Osteocyte (in vitro differentiated cells): Measurements from ENCODE around the gene MEGF11. TPM values are rescaled to one million over a fixed set of nuclear protein-coding genes. Genes with fewer than 3 reads are reported as not detected.
"Not testable (repeated sequence)": the region's sequence is repeated elsewhere in the genome, so short reads cannot be mapped to it uniquely, and the experiment has no call there.

Source experiments
- DNase-seq: peaks from one replicate; pipeline ENCODE4 v3.0.0; 2021; ENCODE audit warnings: mixed read lengths; ENCODE audit not compliant: unreplicated experiment; ENCODE audit errors: extremely low spot score
- H3K27ac Mint-ChIP-seq: one replicate; pipeline ENCODE4 v1.8.0; 2021; ENCODE audit warnings: mild to moderate bottlenecking, mixed read lengths; ENCODE audit not compliant: unreplicated experiment
- H3K27me3 Mint-ChIP-seq: one replicate; pipeline ENCODE4 v1.8.0; 2021; ENCODE audit warnings: mixed read lengths; ENCODE audit not compliant: unreplicated experiment
- H3K36me3 Mint-ChIP-seq: one replicate; pipeline ENCODE4 v1.8.0; 2021; ENCODE audit warnings: mixed read lengths; ENCODE audit not compliant: unreplicated experiment
- H3K4me1 Mint-ChIP-seq: one replicate; pipeline ENCODE4 v1.8.0; 2021; ENCODE audit warnings: mixed read lengths; ENCODE audit not compliant: unreplicated experiment
- H3K4me3 Mint-ChIP-seq: one replicate; pipeline ENCODE4 v1.8.0; 2021; ENCODE audit warnings: mild to moderate bottlenecking, moderate library complexity, mixed read lengths; ENCODE audit not compliant: unreplicated experiment
- H3K9me3 Mint-ChIP-seq: one replicate; pipeline ENCODE4 v1.8.0; 2021; ENCODE audit warnings: mixed read lengths; ENCODE audit not compliant: unreplicated experiment
- CTCF ChIP-seq: fragments of 200-600 bp; sonication (generic); IDR thresholded peaks from 2 replicates; pipeline ENCODE4 v1.5.0; 2021; ENCODE audit warnings: antibody characterized with exemption, mild to moderate bottlenecking, moderate library complexity
- total RNA-seq: library from RNA; stranded (reverse); gene quantifications from 2 replicates; pipeline ENCODE4 v1.2.1, GENCODE V29; 2021

Gene MEGF11
- total RNA-seq, 1 donor from 2014 or later = not detected

- Mint-ChIP-seq H3K27ac (no peak overlapping the region), H3K9me3 (no peaks in the 10 kb centered on the region), H3K4me1 (peaks cover 3% of the 10 kb centered on the region), H3K27me3 (peaks cover 80% of the 10 kb centered on the region), H3K36me3 (no peaks in the 10 kb centered on the region), H3K4me3 (no peak overlapping the region)
- TF ChIP-seq CTCF = no peak
- no peak for DNase-seq
These were observed 6.6 kb downstream of the MEGF11 start for GRCh38 chr15:66246937-66247336.

- H3K27ac Mint-ChIP-seq, H3K36me3 Mint-ChIP-seq: not testable (repeated sequence)
These were observed 7.7 kb downstream of the MEGF11 start for GRCh38 chr15:66245832-66246231.

GRCh38 chr15:66241908-66242285 is 11.7 kb downstream of the MEGF11 start:
- no peaks in the 10 kb centered on the region for H3K36me3 Mint-ChIP-seq
- H3K27ac Mint-ChIP-seq = no peak overlapping the region
- H3K27me3 Mint-ChIP-seq = peaks cover 63% of the 10 kb centered on the region
- no peaks in the 10 kb centered on the region for H3K9me3 Mint-ChIP-seq
- DNase-seq = no peak
- no peaks in the 10 kb centered on the region for H3K4me1 Mint-ChIP-seq
- no peak overlapping the region for H3K4me3 Mint-ChIP-seq
- no peak for TF ChIP-seq CTCF

More at GRCh38 chr15:66245832-66246231, 7.7 kb downstream of the MEGF11 start:
- H3K4me3 Mint-ChIP-seq, H3K4me1 Mint-ChIP-seq, DNase-seq, H3K9me3 Mint-ChIP-seq: not testable (repeated sequence)
- peaks cover 75% of the 10 kb centered on the region for H3K27me3 Mint-ChIP-seq

GRCh38 chr15:66241087-66241907 is 12.3 kb downstream of the MEGF11 start:
- no peak for TF ChIP-seq CTCF
- Mint-ChIP-seq H3K36me3 (no peaks in the 10 kb centered on the region), H3K27me3 (peaks cover 67% of the 10 kb centered on the region), H3K4me1 (no peaks in the 10 kb centered on the region), H3K27ac (no peak overlapping the region), H3K4me3 (no peak overlapping the region), H3K9me3 (no peaks in the 10 kb centered on the region)
- no peak for DNase-seq

GRCh38 chr15:66240240-66240794 is 13.2 kb downstream of the MEGF11 start:
- Mint-ChIP-seq H3K27ac (no peak overlapping the region), H3K4me3 (no peak overlapping the region), H3K4me1 (no peaks in the 10 kb centered on the region), H3K36me3 (no peaks in the 10 kb centered on the region), H3K27me3 (peaks cover 72% of the 10 kb centered on the region), H3K9me3 (no peaks in the 10 kb centered on the region)
- TF ChIP-seq CTCF = no peak
- DNase-seq = no peak
